OCI-M1 (cell line): ENCODE results near the gene TRDN.

Experiments used
- DNase-seq: peaks from one replicate; lab custom pipeline; 2025; lab: John Stamatoyannopoulos, UW

Gene TRDN

DNA sequence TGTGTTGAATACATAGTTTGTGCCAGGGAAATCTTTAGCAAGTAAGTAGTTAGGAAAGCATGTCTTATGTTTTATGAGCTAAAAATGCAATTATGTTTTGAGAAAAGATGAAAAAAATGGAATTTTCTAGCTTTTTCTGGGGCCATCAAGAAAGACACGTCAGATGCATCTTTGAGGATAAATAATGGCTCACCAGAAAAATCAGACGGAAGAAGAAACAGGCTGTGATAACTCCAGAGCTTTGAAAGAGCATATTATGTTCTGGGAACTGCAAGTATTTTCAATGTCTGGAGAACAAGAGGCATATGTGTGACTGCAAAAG is 467.0 kb downstream of the TRDN start:
- no peak for DNase-seq

DNA sequence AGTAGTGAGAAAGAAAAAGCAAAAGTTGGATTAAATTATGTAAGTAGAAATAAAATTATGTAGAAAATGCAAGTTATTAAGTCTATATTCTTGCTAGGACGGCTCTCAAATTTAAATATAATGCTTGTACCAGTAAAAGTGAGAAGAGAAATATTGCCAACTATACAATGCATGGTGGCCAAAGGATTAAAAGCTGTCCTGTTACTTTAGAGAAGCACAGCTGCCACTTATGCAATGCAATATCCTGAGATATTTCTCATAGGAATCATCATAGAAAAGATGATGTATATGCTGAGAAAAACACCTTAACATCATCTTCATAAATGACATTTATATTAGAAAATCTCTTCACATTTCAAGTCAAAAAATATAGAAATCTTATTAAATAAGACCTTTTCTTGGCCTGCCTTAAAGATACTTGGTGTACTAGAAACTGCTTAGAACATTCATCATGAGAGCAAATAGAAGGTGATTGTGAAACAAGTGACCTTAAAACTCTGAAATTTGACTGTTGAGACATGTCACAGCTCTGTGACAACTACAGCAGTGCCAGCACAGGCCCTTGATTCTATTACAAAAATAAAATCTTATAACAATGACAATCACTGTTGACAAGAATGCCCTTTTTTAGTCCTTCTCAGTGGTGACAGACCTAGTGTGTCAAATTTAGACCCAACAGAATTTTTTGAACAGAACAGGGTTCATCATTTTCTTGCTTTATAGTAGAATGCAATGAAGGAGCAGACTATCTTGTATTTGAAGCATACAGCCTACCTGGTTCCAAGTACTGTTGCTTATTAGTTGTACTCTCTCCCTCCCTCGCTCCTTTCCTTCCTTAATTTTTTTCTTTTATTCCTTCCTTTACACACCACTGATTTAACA is 467.6 kb downstream of the TRDN start:
- peak; percentile 21 for DNase-seq

DNA sequence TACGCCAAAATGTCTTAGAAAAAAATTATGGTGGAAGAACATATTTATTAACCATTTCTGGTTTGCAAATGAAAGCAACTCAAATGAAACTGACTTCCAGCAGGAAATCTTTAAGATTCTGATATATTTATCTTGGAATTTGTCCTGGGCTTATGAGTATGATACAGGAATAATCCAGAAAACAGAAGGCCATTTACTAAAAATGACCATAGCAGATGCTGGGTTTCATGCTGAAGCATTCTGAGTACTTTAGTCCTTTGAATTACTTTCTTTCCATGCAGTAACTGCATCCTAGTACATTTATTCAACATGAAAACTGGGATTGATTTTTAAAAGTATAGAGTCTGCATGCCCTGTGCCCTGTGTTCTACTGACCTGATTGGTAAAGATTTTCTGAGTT is 468.3 kb downstream of the TRDN start:
- no peak for DNase-seq
